HG02678 (cell line): ENCODE measurements around the gene UBE2E2.
A peak's percentile ranks its signal among the peaks of the same experiment; 100 is the strongest.
"Not testable (repeated sequence)": the region's sequence is repeated elsewhere in the genome, so short reads cannot be mapped to it uniquely, and the experiment has no call there.

Experiments used
- ATAC-seq: cut with Tn5 transposase; IDR thresholded peaks from one replicate; pipeline ENCODE4 v1.9.1; 2021; ENCODE audit warnings: mild to moderate bottlenecking, moderate library complexity; ENCODE audit not compliant: unreplicated experiment

UBE2E2 gene

DNA sequence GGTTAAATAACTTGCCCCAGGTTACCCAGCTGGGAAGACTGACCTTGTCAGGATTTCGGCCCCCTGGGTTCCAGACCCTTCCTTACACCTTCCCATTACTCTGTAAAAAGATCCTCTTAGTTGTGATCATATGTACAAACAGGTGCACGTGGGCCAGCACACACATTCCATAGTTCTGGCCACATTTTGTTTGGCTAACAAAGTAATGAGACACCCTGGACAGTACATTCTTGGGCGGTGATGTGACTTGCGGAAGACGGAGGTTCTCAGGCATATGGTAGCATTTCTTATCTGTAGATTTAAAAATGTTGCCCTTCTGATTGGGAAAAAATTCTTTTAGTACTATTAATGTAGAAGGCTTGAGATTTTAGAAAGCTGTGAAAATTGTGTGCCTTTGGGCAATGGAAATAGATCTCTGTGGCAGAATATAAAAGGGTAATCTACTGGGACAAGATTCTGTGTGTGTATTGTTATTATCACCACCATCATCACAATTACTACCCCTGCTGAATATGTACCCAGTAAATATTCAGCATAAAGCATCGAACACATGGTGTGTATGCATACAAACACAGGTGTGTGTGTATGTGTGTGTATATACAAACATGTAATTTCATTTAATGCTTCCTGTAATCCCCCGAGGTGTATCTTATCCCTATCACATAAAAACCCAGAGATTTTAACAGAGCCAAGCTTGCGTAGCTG is 397.2 kb downstream of the UBE2E2 start:
- ATAC-seq = no peak

- ATAC-seq = no peak
Measured at GRCh38 chr3:23601091-23601822, 398.1 kb downstream of the UBE2E2 start.

- no peak for ATAC-seq
Measured at GRCh38 chr3:23602971-23603370, 399.8 kb downstream of the UBE2E2 start.

GRCh38 chr3:23607184-23607847 is 404.2 kb downstream of the UBE2E2 start:
- ATAC-seq = no peak

- ATAC-seq = no peak
Measured at GRCh38 chr3:23608650-23609049, 405.5 kb downstream of the UBE2E2 start.

DNA sequence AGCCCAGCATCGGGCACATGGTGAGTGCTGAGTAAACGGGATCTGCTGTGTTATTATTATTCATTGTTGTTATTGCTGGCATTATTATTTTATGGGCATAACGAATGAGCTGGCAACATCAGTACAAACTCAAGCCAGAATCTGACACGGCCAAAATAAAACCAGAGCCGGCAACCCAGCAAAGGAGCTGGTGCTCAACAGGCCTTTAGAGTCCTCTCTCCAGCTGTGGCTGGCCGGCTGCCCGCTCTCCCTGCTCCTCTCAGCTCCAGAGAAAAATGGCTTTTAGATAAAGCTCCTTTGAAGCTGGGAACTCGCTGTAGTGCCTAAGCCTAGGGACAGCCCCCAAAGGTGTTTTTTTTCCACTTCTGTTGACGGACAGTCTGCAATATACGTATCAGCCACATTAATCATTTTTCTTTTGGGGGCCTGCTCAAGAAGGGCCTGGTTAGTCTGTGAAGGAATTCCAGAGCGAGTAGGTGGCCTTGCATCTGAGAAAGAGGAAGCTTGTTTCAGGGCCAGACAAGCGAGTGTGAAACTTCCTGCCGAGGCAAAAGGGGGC is 408.7 kb downstream of the UBE2E2 start:
- ATAC-seq = peak; percentile 40

- peak; percentile 25 for ATAC-seq
Measured at GRCh38 chr3:23612296-23612891, 409.3 kb downstream of the UBE2E2 start.

DNA sequence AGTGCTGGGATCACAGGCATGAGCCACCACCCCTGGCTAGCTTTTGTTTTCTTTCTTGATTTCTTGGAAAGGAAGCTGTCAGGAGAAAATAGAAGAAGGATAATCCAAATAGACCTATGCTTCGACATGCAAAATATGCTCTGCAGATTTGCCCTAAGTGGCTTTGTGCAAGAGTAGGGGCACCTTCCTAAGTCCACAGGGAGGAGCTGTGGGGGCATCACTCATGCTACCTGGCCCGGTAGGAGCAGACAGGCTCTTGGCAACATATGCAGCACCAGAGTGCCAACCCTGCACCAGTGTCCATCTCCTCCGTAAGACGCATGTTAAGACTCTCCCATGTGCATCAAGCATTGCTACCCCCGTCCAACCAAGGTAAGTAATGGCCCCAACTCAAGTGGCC is 411.9 kb downstream of the UBE2E2 start:
- ATAC-seq = no peak

GRCh38 chr3:23618475-23618874 is 415.3 kb downstream of the UBE2E2 start:
- not testable (repeated sequence) for ATAC-seq

- no peak for ATAC-seq
Measured at GRCh38 chr3:23619705-23620637, 416.8 kb downstream of the UBE2E2 start.

GRCh38 chr3:23620638-23621015 is 417.5 kb downstream of the UBE2E2 start:
- ATAC-seq = no peak

DNA sequence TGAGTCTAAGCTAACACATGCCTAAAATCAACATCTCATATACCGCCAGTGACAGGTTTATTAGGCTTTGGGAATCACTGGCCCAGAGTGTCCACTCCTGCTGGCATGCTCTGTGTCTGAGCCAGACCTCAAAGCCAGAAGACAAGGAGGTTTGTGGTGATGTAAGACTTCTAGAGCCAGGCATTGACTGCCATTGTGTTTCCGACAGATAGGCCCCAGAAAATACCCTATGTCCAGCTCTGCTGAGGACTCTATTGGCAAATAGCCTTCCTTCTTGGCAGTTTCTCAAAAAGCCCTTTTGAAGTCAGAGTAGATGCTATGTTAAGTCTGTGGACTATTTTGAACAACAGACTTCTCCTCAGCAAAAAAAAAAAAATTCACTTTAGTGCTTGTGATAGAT is 420.7 kb downstream of the UBE2E2 start:
- ATAC-seq = no peak

DNA sequence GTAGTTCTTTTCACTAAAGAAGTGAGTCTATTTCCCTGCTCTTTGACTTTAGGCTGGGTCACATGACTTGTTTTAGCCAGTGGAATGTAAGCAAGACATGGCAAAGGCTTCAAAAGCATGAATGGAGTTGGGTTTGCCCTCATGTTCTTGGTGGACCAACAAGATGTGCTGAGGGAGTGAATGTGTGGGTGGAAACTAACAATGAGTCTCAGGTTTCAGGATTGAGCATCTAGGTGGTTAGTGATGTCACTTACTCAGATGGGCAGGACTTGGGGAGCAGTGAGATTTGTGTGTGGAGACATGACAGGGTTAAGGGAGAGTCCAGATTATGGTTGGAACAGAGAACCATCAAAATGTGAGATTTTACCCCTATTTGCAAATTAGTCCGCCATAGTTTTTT is 421.2 kb downstream of the UBE2E2 start:
- no peak for ATAC-seq

DNA sequence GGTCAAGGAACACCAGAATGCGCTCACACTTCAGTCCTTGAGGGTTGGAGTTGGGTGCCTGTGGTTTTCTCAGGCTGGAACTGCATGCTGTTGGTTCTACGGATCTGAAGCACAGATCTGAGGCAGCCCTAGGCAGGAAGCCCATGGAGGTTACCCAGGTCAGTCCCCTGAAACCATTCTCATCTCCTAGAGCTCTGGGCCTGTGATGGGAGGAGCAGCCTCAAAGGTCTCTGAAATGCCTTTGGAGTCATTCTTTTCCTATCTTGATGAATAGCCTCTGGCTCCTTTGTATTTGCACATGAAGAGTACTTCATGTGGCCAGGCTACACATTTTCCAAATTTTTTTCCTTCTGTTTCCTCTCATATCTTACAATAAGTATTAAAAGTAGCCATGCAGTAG is 423.3 kb downstream of the UBE2E2 start:
- ATAC-seq = no peak

GRCh38 chr3:23629181-23629894 is 426.2 kb downstream of the UBE2E2 start:
- ATAC-seq = no peak

DNA sequence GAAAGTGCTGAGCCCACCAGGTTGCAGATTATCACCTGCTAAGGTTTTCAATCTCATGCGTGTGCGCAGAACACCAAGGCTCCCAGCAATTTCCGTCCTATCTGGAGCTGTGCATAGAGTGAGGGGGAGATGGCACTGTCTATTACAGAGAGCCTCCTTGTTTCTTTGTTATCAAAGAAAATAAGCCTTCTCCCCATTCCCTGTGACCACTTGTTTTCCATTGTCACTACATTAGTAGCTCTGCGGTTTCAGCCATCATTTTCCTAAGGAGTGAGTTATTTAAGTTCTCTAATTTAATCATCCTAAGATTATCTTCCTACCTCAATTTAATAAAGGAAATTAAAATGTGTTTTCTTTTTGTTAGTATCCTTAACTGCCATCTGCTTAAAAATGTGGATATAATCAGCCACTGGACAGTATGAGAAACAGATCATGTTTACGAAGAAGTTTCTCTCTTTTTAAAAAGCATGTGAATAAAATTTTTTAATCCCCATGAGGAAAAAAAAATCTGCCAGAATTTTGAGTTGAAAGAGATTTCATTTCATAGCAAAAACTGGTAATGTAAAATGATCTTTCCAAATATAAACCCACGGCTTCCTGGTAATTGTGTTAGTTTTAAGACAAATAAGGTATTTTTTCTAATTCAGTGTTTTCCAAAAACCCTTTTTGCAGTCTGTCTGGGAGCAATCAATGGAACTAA is 430.3 kb downstream of the UBE2E2 start:
- no peak for ATAC-seq

DNA sequence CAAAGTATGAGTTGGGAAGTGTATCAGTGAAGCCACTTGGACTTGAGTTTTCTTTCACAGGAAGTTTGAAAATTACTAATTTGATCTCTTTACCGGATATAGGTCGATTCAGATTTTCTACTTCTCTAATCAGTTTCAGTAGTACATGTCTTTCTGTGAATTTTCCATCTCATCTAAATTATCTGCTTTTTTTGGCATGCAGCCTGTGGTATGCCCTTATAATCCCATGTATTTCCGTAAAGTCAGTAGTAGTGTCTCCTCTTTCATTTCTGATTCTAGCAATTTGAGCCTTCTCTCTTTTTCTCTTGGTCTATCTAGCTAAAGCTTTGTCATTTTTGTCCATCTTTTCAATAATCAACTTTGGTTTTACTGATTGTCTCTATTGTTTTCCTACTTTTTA is 434.2 kb downstream of the UBE2E2 start:
- no peak for ATAC-seq

DNA sequence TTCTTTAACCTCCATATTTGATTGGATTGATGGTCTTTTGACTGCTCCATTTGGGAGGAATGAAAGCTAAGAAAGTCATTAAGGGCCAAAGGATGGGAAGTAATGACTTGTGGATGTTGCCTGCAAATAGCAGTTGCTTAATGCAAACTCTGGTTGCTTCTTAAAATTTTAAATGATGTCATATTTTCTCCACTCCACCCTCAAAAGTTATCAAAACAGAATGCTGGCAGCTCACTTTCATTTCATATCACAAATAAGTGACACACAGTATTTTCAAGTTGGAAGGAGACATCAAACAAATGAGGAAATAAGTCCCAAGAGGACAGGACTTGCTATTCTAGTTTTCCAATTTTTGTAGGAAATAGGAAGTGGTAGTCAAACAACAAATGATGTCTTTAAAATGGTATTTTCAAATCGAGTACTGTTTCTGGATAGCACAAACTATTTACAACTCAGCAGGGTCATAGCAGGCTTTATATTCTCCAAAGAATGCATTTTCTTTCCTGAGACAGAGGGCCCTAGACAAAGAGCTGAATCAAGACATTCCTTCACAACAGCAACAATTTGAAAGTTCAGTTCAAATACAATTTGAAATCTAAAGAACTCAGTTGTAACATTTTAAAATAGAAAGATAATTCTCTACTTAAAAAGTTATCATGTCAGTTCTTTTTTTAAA is 437.5 kb downstream of the UBE2E2 start:
- no peak for ATAC-seq
